ENCODE data around the gene FBXL20.
"Not testable (repeated sequence)": the region's sequence is repeated elsewhere in the genome, so short reads cannot be mapped to it uniquely, and the experiment has no call there.

FBXL20 gene

DNA sequence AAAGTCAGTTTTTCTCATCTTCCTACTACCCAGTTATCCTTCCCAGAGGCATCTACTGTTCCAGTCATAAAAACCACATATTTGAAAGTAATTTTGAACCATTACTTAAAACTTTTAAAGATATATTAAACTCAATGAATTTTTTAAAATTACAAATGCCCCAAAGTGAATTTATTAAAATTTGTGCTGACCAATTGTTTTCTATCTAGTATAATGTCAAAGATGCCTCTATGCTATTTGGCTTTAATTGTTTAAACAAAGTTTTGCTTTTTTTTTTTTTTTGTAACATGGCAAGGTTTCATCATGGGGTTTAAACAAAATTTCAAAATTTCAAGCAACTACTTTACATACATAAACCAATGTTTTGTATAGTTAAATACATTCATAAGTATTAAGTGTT is 60.7 kb downstream of the FBXL20 start (continued):
- TF ChIP-seq, protein P1, sequence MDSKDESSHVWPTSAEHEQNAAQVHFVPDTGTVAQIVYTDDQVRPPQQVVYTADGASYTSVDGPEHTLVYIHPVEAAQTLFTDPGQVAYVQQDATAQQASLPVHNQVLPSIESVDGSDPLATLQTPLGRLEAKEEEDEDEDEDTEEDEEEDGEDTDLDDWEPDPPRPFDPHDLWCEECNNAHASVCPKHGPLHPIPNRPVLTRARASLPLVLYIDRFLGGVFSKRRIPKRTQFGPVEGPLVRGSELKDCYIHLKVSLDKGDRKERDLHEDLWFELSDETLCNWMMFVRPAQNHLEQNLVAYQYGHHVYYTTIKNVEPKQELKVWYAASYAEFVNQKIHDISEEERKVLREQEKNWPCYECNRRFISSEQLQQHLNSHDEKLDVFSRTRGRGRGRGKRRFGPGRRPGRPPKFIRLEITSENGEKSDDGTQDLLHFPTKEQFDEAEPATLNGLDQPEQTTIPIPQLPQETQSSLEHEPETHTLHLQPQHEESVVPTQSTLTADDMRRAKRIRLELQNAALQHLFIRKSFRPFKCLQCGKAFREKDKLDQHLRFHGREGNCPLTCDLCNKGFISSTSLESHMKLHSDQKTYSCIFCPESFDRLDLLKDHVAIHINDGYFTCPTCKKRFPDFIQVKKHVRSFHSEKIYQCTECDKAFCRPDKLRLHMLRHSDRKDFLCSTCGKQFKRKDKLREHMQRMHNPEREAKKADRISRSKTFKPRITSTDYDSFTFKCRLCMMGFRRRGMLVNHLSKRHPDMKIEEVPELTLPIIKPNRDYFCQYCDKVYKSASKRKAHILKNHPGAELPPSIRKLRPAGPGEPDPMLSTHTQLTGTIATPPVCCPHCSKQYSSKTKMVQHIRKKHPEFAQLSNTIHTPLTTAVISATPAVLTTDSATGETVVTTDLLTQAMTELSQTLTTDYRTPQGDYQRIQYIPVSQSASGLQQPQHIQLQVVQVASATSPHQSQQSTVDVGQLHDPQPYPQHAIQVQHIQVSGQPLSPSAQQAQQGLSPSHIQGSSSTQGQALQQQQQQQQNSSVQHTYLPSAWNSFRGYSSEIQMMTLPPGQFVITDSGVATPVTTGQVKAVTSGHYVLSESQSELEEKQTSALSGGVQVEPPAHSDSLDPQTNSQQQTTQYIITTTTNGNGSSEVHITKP (tag by site-specific recombination; IDR thresholded peaks at IDR 0.05): no peak
- TF ChIP-seq ZNF555 (tag by site-specific recombination; conservative IDR thresholded peaks at IDR 0.05) (no peak), ZSCAN23 (tag by site-specific recombination; IDR thresholded peaks at IDR 0.05) (no peak), ZNF19 (tag by site-specific recombination; IDR thresholded peaks at IDR 0.05; ENCODE audit: low read depth) (no peak)

DNA sequence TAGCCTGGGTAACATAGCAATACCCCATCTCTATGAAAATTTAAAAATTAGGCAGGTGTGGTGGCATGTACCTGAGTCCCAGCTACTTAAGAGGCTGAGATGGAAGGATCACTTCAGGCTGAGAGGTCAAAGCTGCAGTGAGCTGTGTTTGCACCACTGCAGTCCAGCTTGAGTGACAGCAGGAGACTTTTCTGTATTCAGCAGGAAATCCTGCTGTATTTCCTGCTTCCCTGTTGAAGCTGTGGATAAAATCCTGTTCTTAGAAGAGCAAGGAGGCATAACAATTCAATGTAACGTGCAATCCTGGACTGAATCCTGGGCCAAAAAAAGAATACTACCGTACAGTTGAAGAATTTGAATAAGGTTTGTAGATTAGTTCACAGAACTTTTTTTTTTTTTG is 62.2 kb downstream of the FBXL20 start:
- no peak overlapping the region for H3K27ac ChIP-seq (ENCODE audit: extremely low read depth, low read depth, low read length)
- H3K4me3 ChIP-seq (ENCODE audit: low read depth, low read length): no peak overlapping the region
- H3K9me3 ChIP-seq (ENCODE audit: control insufficient read depth, insufficient read depth, low read depth, low read length): no peaks in the 10 kb centered on the region
- H3K36me3 ChIP-seq (ENCODE audit: control insufficient read depth in 2 of 2, insufficient read depth in 1 of 2, low read length in 2 of 2): peaks cover 0 to 14% of the 10 kb centered on the region in 2 experiments; a peak in 2 of 3 replicates
- TF ChIP-seq, protein P2, sequence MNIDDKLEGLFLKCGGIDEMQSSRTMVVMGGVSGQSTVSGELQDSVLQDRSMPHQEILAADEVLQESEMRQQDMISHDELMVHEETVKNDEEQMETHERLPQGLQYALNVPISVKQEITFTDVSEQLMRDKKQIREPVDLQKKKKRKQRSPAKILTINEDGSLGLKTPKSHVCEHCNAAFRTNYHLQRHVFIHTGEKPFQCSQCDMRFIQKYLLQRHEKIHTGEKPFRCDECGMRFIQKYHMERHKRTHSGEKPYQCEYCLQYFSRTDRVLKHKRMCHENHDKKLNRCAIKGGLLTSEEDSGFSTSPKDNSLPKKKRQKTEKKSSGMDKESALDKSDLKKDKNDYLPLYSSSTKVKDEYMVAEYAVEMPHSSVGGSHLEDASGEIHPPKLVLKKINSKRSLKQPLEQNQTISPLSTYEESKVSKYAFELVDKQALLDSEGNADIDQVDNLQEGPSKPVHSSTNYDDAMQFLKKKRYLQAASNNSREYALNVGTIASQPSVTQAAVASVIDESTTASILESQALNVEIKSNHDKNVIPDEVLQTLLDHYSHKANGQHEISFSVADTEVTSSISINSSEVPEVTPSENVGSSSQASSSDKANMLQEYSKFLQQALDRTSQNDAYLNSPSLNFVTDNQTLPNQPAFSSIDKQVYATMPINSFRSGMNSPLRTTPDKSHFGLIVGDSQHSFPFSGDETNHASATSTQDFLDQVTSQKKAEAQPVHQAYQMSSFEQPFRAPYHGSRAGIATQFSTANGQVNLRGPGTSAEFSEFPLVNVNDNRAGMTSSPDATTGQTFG (tag by site-specific recombination; IDR thresholded peaks at IDR 0.05; ENCODE audit: borderline replicate concordance): no peak
- TF ChIP-seq ZNF394 (tag by site-specific recombination; IDR thresholded peaks at IDR 0.05; ENCODE audit: borderline replicate concordance): no peak
- TF ChIP-seq GLI4 (tag by site-specific recombination; IDR thresholded peaks at IDR 0.05): no peak
- CTCF ChIA-PET: no interaction called here
- POLR2A ChIA-PET: interaction anchor here (0.7 kb wide), 1 partner anchor 107 kb away, joined by 3 read pairs; no protein-coding TSS in a partner anchor
- H3K4me1 ChIP-seq (ENCODE audit: control insufficient read depth, insufficient read depth, low read length): peaks cover 11% of the 10 kb centered on the region

DNA sequence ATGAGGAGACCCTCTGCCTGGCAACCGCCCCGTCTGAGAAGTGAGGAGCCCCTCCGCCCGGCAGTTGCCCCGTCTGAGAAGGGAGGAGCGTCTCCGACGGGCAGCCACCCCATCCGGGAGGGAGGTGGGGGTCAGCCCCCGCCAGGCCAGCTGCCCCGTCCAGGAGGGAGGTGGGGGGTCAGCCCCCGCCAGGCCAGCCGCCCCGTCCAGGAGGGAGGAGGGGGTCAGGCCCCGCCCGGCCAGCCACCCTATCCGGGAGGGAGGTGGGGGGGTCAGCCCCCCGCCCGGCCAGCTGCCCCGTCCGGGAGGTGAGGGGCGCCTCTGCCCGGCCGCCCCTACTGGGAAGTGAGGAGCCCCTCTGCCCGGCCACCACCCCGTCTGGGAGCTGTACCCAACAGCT is 63.8 kb downstream of the FBXL20 start:
- H3K27ac ChIP-seq (ENCODE audit: extremely low read depth, low read depth, low read length); CTCF ChIA-PET; POLR2A ChIA-PET; H3K9me3 ChIP-seq (ENCODE audit: control insufficient read depth, insufficient read depth, low read depth, low read length); H3K4me3 ChIP-seq (ENCODE audit: low read depth, low read length): not testable (repeated sequence)
- Histone ChIP-seq H3K4me1 (ENCODE audit: control insufficient read depth, insufficient read depth, low read length) (peaks cover 12% of the 10 kb centered on the region), H3K36me3 (ENCODE audit: control insufficient read depth in 2 of 2, insufficient read depth in 1 of 2, low read length in 2 of 2) (peaks cover 0 to 14% of the 10 kb centered on the region in 2 experiments; a peak in 2 of 3 replicates)

DNA sequence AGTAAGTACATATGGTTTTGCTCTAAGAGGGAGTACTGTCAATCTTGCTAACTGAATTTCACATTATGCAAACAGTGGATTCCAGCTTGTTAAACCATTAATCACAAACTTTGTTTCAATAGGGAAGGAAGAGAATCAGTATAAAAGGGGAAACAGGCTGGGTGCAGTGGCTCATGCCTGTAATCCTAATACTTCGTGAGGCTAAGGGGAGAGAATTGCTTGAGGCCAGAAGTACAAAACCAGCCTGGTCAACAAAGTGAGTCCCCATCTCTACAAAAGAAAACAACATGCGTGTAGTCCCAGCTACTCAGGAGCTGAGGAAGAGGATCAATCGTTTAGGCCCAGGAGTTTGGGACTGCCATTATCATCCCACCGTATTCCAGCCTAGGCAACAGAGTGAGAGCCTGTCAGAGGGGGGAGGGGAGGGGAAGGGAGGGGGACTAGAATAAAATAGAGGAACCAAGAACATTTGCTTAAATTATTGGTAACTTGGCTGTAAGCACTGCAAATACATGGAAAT is 65.7 kb downstream of the FBXL20 start:
- CTCF ChIA-PET: no interaction called here
- Histone ChIP-seq H3K36me3 (ENCODE audit: control insufficient read depth in 2 of 2, insufficient read depth in 1 of 2, low read length in 2 of 2) (peaks cover 0 to 9% of the 10 kb centered on the region in 2 experiments; a peak in 2 of 3 replicates), H3K27ac (ENCODE audit: extremely low read depth, low read depth, low read length) (peak overlapping the region; percentile 42), H3K4me1 (ENCODE audit: control insufficient read depth, insufficient read depth, low read length) (peaks cover 12% of the 10 kb centered on the region), H3K4me3 (ENCODE audit: low read depth, low read length) (no peak overlapping the region), H3K9me3 (ENCODE audit: control insufficient read depth, insufficient read depth, low read depth, low read length) (no peaks in the 10 kb centered on the region)
- POLR2A ChIA-PET: interaction anchor here (2.0 kb wide), 1 partner anchor 65 kb away, joined by 5 read pairs; the partner anchor contains the start of gene FBXL20
- no peak for TF ChIP-seq GLIS2 (tag by site-specific recombination; IDR thresholded peaks at IDR 0.05)
- TF ChIP-seq, protein P3, sequence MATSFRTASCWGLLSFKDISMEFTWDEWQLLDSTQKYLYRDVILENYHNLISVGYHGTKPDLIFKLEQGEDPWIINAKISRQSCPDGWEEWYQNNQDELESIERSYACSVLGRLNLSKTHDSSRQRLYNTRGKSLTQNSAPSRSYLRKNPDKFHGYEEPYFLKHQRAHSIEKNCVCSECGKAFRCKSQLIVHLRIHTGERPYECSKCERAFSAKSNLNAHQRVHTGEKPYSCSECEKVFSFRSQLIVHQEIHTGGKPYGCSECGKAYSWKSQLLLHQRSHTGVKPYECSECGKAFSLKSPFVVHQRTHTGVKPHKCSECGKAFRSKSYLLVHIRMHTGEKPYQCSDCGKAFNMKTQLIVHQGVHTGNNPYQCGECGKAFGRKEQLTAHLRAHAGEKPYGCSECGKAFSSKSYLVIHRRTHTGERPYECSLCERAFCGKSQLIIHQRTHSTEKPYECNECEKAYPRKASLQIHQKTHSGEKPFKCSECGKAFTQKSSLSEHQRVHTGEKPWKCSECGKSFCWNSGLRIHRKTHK (tag by site-specific recombination; IDR thresholded peaks at IDR 0.05): no peak
- TF ChIP-seq, protein P4, sequence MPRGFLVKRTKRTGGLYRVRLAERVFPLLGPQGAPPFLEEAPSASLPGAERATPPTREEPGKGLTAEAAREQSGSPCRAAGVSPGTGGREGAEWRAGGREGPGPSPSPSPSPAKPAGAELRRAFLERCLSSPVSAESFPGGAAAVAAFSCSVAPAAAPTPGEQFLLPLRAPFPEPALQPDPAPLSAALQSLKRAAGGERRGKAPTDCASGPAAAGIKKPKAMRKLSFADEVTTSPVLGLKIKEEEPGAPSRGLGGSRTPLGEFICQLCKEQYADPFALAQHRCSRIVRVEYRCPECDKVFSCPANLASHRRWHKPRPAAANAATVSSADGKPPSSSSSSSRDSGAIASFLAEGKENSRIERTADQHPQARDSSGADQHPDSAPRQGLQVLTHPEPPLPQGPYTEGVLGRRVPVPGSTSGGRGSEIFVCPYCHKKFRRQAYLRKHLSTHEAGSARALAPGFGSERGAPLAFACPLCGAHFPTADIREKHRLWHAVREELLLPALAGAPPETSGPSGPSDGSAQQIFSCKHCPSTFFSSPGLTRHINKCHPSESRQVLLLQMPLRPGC (tag by site-specific recombination; IDR thresholded peaks at IDR 0.05): no peak
- TF ChIP-seq, protein P5, sequence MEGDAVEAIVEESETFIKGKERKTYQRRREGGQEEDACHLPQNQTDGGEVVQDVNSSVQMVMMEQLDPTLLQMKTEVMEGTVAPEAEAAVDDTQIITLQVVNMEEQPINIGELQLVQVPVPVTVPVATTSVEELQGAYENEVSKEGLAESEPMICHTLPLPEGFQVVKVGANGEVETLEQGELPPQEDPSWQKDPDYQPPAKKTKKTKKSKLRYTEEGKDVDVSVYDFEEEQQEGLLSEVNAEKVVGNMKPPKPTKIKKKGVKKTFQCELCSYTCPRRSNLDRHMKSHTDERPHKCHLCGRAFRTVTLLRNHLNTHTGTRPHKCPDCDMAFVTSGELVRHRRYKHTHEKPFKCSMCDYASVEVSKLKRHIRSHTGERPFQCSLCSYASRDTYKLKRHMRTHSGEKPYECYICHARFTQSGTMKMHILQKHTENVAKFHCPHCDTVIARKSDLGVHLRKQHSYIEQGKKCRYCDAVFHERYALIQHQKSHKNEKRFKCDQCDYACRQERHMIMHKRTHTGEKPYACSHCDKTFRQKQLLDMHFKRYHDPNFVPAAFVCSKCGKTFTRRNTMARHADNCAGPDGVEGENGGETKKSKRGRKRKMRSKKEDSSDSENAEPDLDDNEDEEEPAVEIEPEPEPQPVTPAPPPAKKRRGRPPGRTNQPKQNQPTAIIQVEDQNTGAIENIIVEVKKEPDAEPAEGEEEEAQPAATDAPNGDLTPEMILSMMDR (tag by site-specific recombination; IDR thresholded peaks at IDR 0.05): no peak
- no peak for TF ChIP-seq ZNF792 (tag by site-specific recombination; IDR thresholded peaks at IDR 0.05)
- no peak for TF ChIP-seq HOXD13 (CRISPR knock-in tag; IDR thresholded peaks at IDR 0.05; ENCODE audit: borderline replicate concordance)
- TF ChIP-seq ZNF146 (tag by site-specific recombination; IDR thresholded peaks at IDR 0.05): no peak
- TF ChIP-seq, protein P6, sequence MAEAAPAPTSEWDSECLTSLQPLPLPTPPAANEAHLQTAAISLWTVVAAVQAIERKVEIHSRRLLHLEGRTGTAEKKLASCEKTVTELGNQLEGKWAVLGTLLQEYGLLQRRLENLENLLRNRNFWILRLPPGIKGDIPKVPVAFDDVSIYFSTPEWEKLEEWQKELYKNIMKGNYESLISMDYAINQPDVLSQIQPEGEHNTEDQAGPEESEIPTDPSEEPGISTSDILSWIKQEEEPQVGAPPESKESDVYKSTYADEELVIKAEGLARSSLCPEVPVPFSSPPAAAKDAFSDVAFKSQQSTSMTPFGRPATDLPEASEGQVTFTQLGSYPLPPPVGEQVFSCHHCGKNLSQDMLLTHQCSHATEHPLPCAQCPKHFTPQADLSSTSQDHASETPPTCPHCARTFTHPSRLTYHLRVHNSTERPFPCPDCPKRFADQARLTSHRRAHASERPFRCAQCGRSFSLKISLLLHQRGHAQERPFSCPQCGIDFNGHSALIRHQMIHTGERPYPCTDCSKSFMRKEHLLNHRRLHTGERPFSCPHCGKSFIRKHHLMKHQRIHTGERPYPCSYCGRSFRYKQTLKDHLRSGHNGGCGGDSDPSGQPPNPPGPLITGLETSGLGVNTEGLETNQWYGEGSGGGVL (tag by site-specific recombination; IDR thresholded peaks at IDR 0.05): no peak

Data from HEK293 (cell line).